ENCODE data around the gene KLF2.

- TF ChIP-seq CTCF (IDR thresholded peaks at IDR 0.05; ENCODE audit: borderline replicate concordance, extremely low read depth, low read length, poor library complexity, severe bottlenecking) (no peak), EZH2 (IDR thresholded peaks at IDR 0.05; ENCODE audit: borderline replicate concordance, low read depth, low read length, severe bottlenecking) (no peak)
Observed at GRCh38 chr19:16363133-16363851, 38.7 kb downstream of the KLF2 start.
